Measurements from ENCODE around the gene TENM3. TPM values are rescaled to one million over a fixed set of nuclear protein-coding genes. Genes with fewer than 3 reads are reported as not detected.

The TENM3 gene
- total RNA-seq, 1 donor from 2014 or later, result 62.0 TPM

DNA sequence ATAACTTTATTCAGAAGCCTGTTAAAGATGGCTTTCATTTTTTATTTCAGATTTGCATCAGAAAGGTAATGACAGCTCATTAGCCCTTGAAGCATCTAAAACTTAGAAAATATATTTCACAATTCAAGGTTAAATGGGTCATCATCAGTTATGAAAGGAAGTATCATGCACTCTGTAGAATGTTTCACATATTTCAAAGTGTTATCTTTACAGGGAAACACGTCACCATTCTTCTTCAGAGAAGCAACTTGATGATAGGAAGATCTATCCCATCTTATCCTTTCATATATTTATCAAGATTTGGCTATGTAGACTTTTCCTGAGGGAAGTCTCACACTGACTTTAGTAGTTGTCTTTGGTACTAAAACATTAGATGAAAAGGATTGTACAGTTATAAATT is 277.8 kb downstream of the TENM3 start:
- DNase-seq, result no peak

DNA sequence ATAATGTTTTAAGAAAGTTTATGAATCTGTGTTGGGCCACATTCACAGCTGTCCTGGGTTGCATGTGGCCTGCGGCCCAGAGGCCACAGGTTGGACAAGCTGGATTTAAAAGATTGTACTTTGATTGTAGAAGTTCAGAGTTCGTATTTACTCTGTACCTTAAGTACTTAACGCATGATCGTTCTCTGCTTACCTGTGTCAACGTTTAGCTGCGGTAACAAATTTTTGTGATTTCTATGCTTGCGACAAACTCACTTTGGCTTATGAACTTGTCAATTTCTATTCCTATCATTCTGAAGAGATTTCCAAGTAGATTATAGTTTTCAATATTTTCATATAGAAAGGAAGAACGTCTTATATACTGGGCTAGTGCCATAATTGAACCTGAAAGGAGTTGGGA is 285.6 kb downstream of the TENM3 start:
- DNase-seq, result no peak

DNA sequence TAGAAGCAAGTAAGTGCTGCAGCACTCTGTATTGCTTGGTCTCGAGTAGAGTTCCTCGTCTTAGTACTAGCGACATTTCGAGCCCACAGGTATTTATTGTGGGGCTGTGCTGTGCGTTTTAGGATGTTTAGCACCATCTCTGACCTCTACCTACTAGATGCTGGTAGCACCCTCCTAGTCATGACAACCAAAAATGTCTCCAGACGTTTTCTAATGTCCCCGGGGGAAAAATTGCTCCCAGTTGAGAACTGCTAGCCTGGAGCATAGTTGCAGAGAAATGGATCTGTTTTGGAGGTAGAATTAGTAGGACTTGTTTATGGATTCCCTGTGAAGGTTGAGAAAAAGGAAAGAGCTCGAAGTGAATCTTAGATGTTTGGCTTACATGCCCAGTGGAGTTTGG is 287.2 kb downstream of the TENM3 start:
- DNase-seq, result no peak

DNA sequence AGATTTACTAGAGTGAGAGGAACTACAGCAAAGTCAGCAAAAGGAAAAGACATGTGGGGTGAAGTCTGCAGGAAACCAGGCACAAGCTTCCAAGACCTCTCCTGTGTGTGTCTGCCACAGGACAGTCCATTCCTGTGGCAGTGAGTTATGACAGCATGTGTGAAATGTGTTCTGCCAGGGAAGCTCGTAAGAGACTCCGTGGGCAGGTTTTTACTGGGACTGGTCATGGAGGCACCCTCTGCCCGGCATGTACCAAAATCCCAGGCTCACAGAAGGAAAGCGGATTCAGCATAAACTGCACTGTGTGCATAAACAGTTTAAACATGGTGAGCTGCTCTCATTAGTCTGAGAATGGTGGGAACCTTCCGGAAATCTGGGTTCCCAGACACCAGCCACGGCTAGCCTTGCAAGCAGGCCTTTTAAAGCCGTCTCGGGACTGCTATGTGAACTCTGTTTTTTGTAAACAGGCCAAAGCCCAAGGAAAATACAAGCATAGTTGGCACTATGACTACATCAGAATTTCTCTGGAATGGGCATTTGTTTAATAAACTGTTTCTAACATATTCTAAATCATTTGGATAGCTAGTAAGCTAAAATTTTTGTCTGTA is 288.5 kb downstream of the TENM3 start:
- peak; percentile 22 for DNase-seq

DNA sequence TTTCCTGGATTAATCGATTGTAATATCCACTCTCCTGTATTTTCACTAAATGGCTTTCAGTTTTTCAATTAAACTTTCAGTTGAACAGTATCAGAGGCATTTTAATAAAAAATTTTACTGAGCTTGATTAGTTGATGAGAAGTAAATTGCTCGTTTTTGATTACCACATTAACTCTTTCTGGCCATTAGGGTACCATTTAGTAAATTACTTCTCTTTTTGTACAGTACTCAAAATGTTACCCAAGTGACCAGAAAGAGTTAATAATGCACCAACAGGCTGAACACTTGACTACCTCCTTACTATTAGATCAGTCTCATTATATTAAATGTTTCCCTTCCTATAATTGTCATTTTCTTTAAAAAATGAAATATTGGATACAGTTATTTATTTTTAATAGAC is 289.2 kb downstream of the TENM3 start:
- DNase-seq, result no peak

DNA sequence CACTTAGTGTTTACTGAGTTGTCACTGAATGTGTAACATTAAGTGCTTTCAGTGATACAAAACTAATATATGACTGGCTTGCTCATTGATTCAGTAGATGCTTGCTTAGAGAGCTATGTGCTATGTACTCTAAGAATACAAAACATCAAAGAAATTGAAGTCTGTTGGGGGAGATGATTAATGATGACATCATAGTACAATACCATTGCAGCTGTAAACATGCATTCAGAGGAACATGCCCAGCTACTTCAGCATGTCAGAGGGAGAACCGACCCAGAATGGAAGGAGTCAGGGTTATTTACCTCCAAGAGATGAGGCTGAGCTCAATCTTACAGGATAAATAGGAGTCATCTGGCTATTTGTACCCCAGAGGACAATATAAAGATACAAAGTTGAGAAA is 290.8 kb downstream of the TENM3 start:
- no peak for DNase-seq

DNA sequence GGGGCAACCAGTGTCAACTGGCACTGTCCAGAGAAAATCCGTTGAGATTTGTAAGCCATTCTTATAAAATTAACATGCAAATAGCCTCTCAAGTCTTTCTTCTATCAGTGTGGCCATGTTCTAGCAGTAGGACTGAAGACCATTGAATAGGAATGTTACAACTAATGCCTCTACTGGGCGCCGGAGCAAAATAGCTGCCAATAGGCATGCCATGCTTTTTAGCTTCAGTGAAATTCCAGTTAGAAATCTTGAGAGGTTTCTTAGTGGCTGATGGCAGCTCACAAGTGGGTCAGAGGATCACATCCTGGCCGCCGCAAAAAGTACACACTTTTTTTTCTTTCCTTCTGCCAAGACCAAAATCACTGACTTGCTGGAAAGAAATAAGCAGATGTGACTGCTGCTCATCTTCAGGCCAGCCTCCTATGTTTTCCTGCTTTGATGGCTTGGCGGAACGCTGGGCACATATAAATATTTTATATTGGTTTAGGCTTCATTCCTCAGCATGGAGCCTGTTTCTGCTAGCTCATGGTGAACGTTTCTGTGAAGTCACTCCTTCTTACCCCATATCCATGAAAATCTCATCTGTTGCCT is 293.1 kb downstream of the TENM3 start:
- DNase-seq, result peak; percentile 40

DNA sequence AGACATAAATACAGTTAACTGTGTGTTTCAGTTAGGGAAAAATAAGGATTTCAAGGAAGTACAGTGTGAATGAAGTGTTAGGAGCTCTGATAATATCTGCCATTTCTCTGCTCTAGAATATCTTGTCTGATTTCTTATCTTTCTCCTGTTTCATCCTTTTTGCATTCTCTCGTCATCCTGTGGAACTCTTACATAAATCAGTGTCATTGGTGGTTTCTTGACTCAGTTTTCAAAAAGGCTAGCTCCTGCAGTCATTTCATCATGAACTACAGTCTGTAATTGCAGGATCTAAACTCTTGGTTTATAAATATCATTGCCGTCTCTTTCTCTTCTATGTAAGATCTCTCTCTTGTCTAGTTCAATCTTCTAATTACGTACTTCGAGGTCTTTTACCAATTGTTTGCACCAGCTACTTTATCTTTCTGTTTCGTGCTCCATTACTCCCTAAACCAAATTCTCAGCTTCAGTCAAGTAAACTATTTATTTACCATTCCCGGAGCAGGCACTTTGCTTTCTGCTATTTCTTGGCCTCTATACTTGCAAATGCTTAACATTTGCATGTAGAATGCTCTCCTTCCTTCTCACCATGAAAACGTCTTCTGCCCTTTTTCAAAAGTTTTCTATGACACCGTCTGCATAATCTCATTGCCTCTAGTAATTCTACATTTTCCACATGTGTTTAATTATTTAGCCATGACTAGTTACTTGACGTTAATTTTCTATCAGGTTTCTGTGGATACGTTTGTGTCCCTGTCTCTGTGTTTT is 294.0 kb downstream of the TENM3 start:
- peak; percentile 25 for DNase-seq

DNA sequence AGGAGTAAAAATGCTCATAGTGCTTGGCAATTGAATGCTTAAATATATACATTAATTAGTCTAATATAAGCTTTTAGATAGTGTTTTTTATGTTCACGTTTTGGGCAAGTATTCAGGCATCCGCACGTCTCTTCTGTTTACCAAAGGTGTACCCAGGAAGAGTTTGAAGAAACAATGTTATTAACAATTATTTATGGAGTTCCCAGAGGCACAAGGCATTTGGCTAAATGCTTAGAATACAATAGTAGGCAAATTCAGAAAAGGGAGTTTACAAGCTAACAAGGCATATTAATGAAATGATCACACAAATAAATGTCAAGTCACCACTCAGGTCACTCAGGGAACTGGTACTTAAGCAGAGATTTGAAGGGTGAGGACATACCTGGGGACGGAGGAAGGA is 294.8 kb downstream of the TENM3 start:
- no peak for DNase-seq

DNA sequence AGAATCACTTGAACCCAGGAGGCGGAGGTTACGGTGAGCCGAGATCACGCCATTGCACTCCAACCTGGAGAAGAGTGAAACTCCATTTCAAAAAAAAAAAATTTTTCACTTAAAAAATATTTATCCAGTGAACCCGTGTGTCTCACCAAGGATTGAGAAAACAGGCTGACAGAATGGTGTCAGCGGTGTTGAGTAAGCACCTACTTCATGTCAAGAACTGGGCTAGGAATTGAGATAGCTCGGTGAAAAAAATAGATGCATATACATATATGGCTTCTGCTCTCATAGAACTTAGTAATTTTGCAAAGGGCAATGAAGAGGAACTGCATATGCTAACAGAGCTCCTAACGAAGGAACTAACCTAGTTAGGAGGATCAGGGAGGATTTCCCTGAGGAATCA is 297.3 kb downstream of the TENM3 start:
- no peak for DNase-seq

DNA sequence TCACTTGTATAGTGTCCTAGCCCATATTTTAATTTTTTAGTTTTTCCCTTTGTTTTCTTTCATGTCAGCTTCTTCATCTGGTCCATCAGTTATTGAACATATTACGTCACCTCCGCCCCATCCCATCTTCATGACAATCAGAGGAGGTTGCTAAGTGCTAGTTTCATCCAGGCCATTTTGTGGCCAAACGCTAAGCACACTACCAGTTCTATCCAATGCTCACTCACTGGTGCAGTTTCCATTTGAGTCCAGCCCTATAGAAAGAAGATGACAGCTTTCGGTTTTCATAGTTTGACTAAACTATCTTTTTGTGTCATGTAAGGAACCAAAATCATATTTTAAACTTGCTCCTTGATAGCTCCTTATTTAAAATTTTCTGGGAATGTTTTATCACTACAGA is 304.2 kb downstream of the TENM3 start:
- DNase-seq, result no peak

DNA sequence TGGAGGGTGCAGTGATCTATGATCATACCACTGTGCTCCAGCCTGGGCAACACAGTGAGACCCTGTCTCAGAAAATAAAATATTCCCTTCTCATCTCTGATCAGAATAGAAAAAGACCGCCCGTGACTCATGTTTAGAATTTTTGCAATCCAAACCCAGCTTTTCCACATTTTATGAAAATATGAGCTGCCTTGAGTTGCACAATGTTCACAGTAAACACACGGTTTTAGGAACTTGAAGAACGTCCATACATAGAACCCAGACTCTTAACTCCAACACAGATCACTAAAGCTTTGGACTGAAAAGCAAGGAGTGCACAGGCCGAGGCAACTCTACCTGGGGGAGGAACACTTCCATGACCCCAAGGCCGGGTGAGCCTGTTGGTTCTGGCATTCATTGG is 305.0 kb downstream of the TENM3 start:
- DNase-seq, result no peak

DNA sequence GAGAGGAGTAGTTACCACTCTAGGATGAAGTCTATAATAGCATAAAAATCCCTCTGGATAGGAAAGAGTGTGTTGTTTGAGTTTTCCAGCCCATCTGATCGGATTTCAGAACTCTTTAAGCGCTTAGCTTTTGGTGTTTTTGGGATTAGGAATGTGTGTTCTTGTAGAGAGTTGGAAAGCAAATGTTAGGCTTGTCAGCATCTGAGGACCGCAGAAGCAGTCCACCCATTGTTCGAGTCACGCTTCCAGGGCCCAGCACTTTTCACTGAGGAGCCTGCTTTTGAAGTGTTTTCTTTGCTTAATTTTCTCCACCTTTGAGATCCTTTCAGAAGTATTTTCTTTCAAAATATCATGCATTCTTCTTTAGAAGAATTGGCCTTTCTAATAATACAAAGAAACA is 306.2 kb downstream of the TENM3 start:
- DNase-seq, result peak; percentile 64

DNA sequence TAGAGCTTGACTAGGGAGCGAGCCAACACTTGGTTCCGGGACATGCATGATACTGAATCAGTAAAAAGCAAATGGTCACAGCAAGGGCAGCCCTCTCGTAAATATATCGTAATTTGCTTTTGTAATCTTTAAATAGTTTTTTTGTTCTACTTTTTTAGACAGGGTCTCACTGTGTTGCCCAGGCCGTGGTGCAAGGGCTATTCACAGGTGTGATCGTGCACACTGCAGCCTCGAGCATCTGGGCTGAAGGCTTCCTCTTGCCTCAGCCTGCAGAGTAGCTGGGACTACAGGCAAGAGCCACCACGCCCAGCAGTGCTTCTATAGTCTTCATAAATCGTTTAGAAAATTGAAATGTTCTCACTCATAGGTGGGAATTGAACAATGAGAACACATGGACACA is 309.7 kb downstream of the TENM3 start:
- no peak for DNase-seq

DNA sequence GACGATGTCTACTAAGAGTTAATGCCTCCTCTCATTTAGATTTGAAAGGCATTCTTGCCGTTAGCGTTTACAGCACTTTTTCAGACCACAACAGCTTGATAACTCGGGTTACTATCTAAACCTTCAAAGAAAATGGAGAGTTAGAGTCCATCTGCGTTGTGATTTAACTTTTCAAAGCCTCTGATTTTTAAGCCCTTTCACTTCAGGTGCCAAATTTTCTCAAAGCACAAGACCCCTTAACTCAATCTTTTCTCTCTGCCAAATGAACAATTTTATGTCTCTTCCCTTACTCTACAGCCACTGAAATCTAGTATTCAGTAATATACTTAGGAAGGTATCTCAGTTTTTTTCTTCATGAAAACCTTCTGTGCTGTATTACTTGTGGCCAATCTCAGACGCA is 310.5 kb downstream of the TENM3 start:
- peak; percentile 21 for DNase-seq

DNA sequence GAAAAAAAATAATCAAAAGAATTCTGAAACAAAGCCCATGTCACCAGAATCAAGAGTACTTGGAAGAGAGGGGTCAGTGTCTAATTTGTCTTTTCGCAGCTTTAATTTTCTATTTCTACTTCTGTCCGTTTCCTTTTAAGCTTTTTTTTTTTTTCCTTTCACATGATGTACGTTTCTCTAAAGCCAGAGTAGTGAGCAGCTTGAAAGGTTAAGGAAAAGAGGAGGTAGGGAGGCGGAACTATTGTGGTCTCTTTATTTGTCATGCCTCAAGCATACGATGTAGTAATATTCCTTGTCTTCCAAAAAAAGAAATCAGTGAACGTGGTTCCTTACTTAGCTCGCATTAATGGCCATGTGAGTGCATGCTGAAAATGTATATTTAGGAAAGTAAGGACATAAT is 311.5 kb downstream of the TENM3 start:
- no peak for DNase-seq

DNA sequence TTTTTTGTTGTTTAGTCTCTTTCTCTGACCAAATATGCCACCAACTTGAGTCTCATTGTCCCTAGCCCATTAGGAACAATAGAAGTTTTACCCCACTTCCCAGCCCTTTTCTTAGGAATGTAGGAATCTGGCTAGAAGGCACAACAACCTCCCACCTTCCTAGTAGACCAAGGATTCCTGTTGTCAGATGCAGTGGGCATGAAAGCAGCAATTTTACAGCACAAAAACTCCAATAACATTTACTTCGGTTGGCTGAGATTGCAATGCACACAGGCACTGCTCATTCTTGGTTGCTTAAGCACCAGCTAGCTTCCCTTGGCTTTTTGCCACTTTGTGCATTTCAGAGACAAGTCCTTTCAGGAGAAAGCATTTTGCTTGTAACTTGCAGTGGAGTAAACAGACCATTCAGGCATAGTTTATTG is 312.8 kb downstream of the TENM3 start:
- DNase-seq, result peak; percentile 52

DNA sequence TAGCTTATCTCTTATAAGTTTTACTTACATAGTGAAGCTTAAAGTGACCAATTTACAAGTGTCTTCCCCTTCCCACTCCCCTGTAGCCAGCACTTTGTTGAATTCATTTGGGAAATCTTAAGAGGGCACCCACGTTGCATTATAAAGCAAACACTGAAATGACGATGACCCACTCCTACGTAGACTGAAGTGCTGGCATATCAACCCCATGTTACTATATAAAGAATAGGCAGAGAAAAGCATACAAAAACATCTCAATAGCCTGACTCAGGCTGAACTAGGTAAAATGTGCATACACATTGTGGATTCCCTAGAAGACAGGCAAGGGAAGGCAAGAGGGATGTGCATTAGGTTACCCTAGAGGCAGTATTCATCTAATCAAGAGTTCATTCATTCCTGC is 313.4 kb downstream of the TENM3 start:
- DNase-seq, result no peak

DNA sequence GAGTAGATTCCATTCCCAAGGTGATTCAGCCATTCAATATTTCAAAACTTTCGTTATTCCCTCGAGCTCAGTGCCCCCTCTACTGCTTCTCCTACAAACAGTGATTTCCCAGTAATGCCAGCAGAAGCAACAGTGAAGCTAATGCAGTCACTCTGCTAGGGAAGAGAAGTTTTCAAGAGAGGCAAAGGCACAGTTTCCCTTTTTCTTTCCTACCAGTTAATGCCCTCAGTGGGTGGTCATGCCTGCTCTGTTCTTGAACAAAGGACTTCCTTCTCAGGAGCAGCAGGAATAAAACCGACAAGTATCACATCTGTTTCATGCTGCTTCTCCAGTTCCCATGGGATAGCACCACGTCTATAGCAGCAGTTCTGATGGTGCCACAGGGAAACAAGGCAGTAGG is 317.2 kb downstream of the TENM3 start:
- no peak for DNase-seq

DNA sequence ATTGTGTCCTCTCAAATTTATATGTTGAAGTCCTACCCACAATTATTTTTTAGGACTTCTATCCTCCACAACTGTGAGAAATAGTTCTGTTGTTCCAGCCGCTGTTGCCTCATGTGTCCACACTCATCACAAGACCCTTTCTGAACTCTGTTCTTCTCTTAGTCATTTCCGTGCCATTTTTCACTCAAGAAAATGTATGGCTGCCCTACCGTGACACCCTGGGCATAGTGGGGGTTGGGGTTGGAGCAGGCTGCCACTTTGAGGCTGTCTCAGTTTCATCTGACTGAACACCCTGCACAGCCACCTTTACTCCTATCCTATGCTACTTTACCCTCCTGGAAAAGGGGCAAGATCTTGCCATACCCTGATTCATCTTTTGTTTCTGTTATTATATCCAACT is 319.1 kb downstream of the TENM3 start:
- DNase-seq, result no peak

DNA sequence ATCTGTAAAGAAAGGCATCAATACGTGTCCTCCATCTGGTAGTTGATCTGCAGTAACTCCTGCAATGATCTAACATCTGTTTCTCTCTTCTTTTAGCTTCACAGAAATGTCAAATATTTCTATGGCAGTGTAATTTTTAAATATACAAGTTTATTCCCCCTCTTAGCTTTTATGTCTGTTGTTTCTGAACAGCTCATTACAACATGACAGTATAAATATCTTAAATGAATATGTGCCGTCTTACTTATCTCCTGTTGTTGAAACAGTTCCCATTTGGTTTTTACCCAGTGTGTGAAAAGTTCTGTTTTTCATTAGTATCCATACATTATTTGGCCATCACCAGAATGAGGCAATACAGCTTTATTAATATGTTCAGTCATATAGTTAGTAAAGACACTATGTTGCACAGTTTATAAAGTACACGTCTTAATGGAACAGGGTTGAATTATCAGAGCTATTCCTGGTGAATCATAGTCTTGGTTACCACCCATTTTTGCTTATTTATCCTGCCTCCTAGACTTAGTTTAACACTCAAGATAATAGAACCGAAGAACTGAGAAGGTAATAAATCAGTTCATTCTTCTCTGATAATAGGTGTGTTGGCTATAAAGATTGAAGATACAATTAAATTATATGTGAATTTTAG is 321.6 kb downstream of the TENM3 start:
- DNase-seq, result no peak

DNA sequence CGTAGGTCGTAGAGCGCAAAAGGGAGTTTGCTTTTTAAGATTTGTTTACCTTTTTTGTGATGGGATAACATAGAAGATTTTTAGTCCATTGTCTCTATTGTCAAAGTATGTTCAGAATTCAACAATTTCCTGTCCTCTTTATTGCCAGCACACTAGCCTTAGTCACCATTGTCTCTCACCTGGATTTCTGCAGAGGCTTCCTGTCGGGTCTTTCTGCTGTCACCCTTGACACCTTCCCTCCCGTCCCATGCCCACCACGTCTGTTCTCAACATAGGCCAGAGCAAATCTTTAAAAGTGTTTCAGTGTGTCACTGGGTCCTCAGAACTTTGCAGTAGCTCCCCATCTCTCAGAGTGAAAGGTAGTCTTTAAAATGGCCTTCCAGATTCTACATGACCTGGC is 323.9 kb downstream of the TENM3 start:
- DNase-seq, result no peak

DNA sequence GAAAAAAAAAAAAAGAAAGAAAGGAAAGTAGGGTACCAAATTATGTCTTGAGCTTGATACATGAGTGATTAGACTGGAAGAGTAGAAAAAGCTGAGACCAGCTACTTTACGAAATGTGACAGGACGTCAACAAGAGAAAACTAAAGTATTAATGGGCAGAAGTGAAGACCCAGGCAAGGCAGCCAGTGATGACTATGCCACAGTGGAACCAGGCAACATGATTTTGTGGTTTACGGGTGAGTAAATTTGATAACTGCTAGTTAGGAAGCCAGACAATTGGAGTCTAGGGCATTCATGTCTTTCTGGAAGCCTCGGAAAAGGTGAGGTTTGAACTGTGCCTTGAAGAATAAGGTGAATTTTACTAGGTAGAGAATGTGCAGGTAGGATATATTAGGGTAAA is 326.4 kb downstream of the TENM3 start:
- no peak for DNase-seq
